ENCODE measurements around the gene SEL1L.
"Not testable (repeated sequence)": the region's sequence is repeated elsewhere in the genome, so short reads cannot be mapped to it uniquely, and the experiment has no call there.

The SEL1L gene

DNA sequence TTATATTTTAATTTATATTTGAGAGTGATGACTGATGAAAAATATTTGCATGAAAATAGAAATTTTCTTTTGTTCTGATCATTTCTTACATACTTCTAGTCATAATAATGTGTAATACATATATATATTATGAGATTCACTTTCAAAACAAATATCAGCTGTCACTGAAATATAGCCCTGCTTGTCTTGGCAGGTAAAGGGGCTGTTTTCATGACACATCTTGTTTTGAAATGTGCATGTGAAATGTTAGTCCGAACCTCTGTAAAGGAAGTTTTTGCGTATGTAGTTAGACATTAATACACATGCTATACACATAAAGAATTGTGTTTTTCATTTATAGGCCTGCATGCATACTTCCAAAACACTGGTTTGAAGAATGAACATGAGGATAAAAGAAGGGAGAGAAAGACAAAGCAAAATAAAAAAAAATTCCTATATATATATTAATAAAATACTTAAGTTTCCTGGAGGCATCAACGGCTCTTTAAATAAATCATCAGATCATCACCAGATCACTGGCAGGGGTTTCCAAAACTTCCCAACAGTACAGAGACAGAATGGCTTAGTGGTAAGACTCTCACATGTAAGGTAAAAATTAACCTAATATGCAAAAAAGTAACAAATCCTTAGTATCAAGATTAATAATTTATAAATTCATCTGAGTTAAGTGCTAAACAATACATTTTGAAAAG, 60.1 kb downstream of the SEL1L start:
- no peak for DNase-seq

DNA sequence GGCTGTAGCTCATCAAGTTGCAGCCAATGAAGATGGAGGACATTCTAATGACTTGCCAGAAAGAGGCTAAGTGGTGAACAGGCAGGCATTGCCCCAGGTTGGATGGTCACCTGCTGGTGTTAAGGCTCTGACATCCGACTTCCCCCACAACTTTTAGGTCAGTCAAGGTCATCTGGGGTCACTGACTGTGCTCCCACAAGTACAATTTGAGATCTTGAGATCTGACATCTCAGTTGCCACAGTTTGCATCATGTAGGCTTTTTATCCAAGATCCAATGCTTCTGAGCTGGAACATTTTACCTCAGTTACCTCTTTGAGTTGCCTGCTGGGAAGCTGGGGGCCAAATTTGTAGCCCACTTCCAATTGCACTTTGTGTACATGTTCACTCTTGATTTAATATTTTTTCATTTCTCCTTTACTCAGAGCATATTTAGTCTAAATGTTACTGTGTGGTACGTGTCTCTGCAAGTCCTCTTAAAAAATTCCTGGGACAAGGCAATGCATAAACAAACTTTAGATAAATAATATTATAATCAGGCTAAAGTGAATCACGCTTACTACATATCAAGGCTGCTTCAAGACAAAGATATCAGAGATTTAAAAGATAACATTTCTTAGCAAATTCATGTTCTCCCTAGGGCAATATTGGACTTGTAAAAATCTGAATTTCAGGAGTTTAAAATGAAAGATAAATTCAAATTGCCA, 61.4 kb downstream of the SEL1L start:
- no peak for DNase-seq

DNA sequence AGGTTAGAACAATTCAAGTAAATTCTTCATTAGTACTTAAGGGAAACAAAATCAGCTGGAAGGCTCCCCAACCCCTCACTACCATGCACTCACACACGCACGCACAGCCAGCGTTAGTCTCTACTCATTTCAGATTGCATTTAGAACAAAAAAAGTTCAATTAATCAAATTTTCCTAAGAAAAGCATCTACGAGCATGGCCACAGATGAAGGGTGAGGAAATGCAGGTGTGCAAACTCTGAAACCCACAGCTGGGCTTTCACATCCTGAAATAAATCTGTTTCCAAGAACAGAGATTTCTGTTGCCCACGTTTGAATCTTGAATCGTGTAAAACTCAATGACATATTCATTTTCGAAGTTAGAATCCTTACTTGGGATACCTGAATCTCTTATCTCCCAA, 62.6 kb downstream of the SEL1L start:
- no peak for DNase-seq

- DNase-seq, result not testable (repeated sequence)
Observed at GRCh38 chr14:81470557-81470826, 63.2 kb downstream of the SEL1L start.

DNA sequence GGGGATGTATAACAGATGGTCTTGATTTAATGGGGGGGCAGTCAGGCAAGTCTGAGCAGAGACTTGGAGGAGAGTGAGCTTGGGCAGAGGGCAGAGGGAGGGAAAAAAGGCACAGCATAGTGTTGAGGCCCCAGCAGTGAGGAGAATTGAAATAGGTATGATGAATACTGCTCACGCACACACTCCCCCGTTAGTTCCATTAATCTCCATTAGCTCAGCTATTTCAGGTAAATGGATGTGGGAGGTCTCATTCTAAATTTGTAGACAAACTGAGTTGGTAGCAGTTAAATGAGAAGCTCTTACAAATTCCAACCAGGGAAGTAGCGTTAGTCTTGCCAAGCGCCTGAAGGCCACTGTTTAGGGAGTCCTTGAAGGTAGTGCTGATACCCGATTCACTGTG, 66.8 kb downstream of the SEL1L start:
- DNase-seq, result no peak

GRCh38 chr14:81465507-81466228, 68.0 kb downstream of the SEL1L start:
- DNase-seq, result no peak

DNA sequence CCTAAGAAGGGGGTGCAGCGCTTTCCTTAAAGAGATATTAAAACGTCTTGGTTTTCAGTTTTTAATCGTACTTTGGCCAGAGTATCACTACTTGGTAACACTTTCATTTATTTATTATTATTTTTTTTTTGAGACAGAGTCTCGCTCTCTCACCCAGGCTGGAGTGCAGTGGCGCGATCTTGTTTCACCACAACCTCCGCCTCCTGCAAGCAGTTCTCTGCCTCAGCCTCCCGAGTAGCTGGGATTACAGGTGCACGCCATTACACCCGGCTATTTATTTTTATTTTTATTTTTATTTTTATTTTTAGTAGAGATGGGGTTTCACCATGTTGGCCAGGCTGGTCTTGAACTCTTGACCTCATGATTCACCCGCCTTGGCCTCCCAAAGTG, 68.7 kb downstream of the SEL1L start:
- DNase-seq, result not testable (repeated sequence)

DNA sequence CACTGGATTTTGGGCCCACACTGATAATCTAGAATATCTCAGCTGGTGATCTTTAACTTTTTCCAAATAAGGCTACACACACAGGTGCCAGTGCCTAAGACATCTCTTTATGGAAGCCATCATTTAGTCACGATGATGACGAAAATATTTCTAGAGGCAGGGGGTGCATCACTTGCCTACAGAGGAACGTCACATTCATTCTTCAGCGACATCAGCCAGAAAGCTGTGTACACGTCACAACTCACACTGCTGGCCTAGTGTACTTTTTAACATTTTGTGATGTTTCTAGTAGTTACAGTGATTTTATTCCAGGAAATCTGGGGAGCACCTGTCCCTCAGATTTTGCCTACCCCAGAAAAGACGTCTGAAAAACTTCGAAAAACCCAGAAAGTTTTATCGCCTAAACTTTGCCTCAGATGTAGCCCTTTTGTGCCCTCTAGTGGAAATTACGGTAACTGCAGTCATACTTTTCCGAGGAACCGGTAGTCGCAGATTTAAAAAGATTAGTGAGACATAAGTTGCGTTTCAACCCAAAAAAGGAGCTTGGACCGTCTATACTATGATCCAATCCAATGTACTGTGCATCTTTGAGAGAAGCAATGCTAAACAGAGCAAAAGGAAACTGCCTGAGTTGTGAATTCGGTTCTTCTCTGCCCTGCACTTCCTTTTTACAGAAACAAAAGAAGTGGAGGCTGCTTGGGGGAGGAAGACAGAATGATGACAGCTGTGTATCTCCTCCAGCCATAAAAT, 69.2 kb downstream of the SEL1L start:
- DNase-seq, result peak; percentile 70 to 84 (median 76)

DNA sequence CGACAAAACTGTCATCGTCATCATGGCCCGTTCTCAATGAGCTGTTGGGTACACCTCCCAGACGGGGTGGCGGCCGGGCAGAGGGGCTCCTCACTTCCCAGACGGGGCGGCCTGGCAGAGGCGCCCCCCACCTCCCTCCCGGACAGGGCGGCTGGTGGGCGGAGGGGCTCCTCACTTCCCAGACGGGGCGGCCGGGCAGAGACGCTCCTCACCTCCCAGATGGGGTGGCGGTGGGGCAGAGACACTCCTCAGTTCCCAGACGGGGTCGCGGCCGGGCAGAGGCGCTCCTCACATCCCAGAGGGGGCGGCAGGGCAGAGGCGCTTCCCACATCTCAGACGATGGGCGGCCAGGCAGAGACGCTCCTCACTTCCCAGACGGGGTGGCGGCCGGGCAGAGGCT, 71.3 kb downstream of the SEL1L start:
- not testable (repeated sequence) for DNase-seq

- DNase-seq, result no peak
Observed at GRCh38 chr14:81459912-81460311, 73.7 kb downstream of the SEL1L start.

GRCh38 chr14:81458352-81458751, 75.3 kb downstream of the SEL1L start:
- DNase-seq, result no peak

- DNase-seq, result peak in 1 of 4 experiments; percentile 20
Observed at GRCh38 chr14:81455390-81455789, 78.3 kb downstream of the SEL1L start.

DNA sequence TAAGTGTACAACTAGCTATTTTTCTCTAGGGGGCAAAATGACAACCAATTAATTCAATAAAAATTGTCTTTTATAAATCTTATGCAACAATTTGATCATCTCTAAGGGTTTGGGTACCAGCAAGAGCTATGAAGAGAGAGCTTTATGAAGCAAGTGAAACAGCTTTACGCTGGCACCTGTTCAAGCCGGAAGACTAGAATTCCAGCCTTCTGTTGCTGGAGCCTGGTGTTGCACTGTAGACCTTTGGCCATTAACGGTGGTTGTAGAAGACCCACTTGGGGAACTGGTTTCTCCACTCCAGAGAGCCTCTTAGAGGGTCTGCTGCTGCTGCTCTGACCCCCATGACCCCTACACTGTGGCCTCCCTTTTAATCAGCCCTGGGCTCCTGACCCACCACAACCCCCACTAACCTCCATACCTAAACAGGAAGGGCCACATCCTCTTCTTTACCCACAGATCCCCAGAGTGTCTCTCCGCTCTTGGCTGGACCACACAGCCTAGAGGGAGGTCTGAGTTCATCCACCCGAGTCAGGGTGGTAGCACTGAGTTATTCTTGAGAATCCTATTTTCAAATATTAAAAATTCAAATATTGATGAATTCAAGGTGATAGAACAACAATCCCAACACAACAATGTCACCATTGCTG, 79.0 kb downstream of the SEL1L start:
- DNase-seq, result no peak

- peak; percentile 65 to 79 (median 72) for DNase-seq
Observed at GRCh38 chr14:81453166-81453766, 80.4 kb downstream of the SEL1L start.

- no peak for DNase-seq
Observed at GRCh38 chr14:81452341-81453133, 81.1 kb downstream of the SEL1L start.

DNA sequence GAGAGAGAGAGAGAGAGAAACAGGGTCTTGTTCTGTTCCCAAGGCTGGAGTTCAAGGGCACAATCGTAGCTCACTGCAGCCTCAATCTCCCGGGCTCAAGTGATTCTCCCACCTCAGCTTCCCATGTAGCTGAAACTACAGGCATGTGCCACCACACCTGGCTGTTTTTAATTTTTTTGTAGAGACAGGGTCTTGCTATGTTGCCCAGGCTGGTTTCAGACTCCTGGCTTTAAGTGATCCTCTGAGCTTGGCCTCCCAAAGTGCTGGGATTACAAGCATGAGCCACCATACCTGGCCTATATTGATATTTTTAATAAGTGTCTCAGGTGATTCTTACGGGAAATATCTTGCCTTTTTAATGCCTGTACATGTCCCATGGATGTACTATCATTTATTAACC, 82.7 kb downstream of the SEL1L start:
- no peak for DNase-seq

GRCh38 chr14:81450100-81450531, 83.5 kb downstream of the SEL1L start:
- DNase-seq, result no peak

DNA sequence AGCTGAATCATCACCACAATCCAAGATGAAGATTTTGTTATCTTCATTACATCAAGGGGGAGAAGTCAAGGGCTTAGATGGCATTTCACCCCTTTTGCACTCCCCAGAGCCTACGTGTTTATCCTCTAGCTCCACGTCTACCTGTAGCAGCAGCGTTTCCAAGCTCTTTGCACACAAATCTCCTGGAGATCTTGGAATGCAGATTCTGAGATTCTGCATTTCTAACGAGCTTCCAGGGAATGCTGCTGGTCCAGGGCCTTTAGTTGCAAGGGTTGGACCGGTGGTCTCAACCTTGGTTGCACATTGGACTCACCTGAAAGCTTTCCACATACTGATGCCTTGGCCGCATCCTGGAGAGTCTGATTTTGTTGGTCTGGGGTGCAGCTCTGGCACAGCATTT, 84.1 kb downstream of the SEL1L start:
- no peak for DNase-seq

DNA sequence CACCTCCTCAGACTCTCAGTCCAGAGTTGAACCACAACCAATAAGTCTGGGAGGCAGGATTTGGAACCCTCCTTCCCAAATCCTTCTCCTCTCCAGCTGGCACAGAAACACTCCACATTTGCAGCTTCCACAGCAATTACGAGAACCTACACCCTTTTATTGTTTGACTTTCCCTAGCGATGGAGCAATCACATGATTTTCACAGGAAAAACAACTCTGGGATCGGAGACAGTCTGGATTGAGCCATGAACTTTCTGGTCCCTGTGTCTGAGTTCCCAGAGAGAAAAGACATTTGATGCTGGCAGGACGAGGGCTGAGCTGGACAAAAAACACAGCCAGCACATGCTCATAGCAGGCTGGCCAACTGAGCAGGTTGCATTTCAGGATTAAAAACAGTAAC, 84.5 kb downstream of the SEL1L start:
- no peak for DNase-seq

DNA sequence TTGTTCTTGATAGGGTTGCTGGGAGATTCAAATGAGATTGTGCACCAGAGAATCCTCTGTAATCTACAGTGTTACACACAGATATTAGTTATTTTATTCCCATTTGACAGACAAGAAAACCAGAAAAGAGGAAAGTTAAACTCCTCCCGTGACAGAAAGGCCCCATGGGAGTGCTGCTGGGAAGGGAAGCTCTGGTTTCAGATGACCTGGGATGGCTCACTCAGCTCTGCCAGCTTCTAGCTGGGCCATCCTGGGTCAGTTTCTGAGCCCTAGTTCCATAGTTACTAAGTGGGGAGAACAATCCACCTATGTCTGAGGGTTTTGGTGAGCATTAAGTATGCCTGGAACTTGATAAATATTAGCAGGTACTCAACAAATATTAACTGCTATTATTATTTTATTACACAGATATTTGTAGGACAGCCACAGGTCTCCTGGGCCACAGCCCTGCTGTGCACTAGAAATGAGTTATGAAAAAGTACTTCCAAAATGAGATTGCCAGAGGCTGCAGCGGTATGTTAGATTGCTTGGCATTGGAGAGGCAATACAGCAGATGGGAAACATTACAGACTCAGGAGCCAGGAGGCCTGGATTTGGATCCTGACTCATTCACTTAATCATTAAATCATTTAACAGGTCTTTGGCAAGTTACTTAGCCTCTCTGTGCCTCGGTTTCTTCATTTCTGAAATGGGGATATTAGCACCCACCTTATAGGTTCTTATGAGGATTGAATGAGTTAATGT, 86.5 kb downstream of the SEL1L start:
- DNase-seq, result no peak

Data from suppressor macrophage (primary cell).